Neural cell (in vitro differentiated cells): ENCODE measurements around the gene SLCO2A1. TPM values are rescaled to one million over a fixed set of nuclear protein-coding genes. Genes with fewer than 3 reads are reported as not detected.

Experiments used
- H2AFZ ChIP-seq: fragments of 200-600, 300-800 bp; sonication (generic), shearing (Covaris generic); 2 replicates; pipeline ENCODE4 v1.6.0; 2014; ENCODE audit warnings: low read depth, mild to moderate bottlenecking, antibody characterized with exemption, low read length, moderate library complexity
- H3F3A ChIP-seq: fragments of 200-600 bp; shearing (Covaris generic); 2 replicates; pipeline ENCODE4 v1.6.1; 2016; ENCODE audit warnings: mild to moderate bottlenecking, moderate library complexity, mixed read lengths, antibody characterized with exemption, low read length; ENCODE audit not compliant: insufficient read depth, poor library complexity, severe bottlenecking
- H3K27ac ChIP-seq: fragments of 200-600, 300-800 bp; sonication (generic), shearing (Covaris generic); 2 replicates; pipeline ENCODE4 v1.5.1; 2014; ENCODE audit warnings: mild to moderate bottlenecking, low read length, moderate library complexity
- H3K27me3 ChIP-seq: fragments of 300-800, 200-600 bp; sonication (generic), shearing (Covaris generic); 2 replicates; pipeline ENCODE4 v1.6.0; 2014; ENCODE audit warnings: mild to moderate bottlenecking, low read depth, low read length, moderate library complexity; ENCODE audit not compliant: insufficient read depth
- H3K36me3 ChIP-seq: fragments of 300-800, 200-600 bp; sonication (generic), shearing (Covaris generic); 2 replicates; pipeline ENCODE4 v1.5.1; 2014; ENCODE audit warnings: mild to moderate bottlenecking, antibody characterized with exemption, low read length, moderate library complexity; ENCODE audit not compliant: insufficient read depth
- H3K4me2 ChIP-seq: fragments of 300-800, 200-600 bp; sonication (generic), shearing (Covaris generic); 2 replicates; pipeline ENCODE4 v1.6.0; 2014; ENCODE audit warnings: mild to moderate bottlenecking, low read length
- H3K4me3 ChIP-seq: fragments of 300-800, 200-600 bp; sonication (generic), shearing (Covaris generic); 2 replicates; pipeline ENCODE4 v1.5.1; 2014; ENCODE audit warnings: mild to moderate bottlenecking, low read length, moderate library complexity
- H3K79me2 ChIP-seq: fragments of 200-600 bp; shearing (Covaris generic); replicated peaks from 2 replicates; pipeline ENCODE4 v1.6.0; 2014; ENCODE audit warnings: mild to moderate bottlenecking, low read length, moderate library complexity; ENCODE audit not compliant: insufficient read depth
- H3K9ac ChIP-seq: fragments of 300-800, 200-600 bp; sonication (generic), shearing (Covaris generic); 2 replicates; pipeline ENCODE4 v1.6.1; 2016; ENCODE audit warnings: mild to moderate bottlenecking, low read length, mixed read lengths
- H3K9me2 ChIP-seq: fragments of 200-600 bp; shearing (Covaris generic); 2 replicates; pipeline ENCODE4 v1.6.1; 2016; ENCODE audit warnings: mild to moderate bottlenecking, low read length, mixed read lengths; ENCODE audit not compliant: insufficient read depth
- H3K9me3 ChIP-seq: fragments of 200-600, 300-800 bp; sonication (generic), shearing (Covaris generic); 2 replicates; pipeline ENCODE4 v1.6.1; 2016; ENCODE audit warnings: mild to moderate bottlenecking, mixed run types, low read length, moderate library complexity, mixed read lengths
- H4K20me1 ChIP-seq: fragments of 200-600 bp; shearing (Covaris generic); 2 replicates; pipeline ENCODE4 v1.6.1; 2016; ENCODE audit warnings: mild to moderate bottlenecking, mixed run types; ENCODE audit not compliant: insufficient read depth
- EP300 ChIP-seq: fragments of 450-650 bp; conservative IDR thresholded peaks from 2 replicates; pipeline ENCODE4 v1.6.1; 2014; ENCODE audit warnings: antibody characterized with exemption, mild to moderate bottlenecking, moderate library complexity; ENCODE audit not compliant: poor library complexity, severe bottlenecking
- EZH2 ChIP-seq: fragments of 200-600, 300-800 bp; shearing (Covaris generic), sonication (generic); IDR thresholded peaks from 2 replicates; pipeline ENCODE4 v1.6.1; 2014; ENCODE audit warnings: antibody characterized with exemption, low read length, borderline replicate concordance, mild to moderate bottlenecking; ENCODE audit not compliant: insufficient read depth, poor library complexity, severe bottlenecking
- MXI1 ChIP-seq: fragments of 450-650 bp; conservative IDR thresholded peaks from 2 replicates; pipeline ENCODE4 v1.6.1; 2014; ENCODE audit warnings: antibody characterized with exemption, mild to moderate bottlenecking; ENCODE audit not compliant: poor library complexity, severe bottlenecking
- POLR2AphosphoS5 ChIP-seq: IDR thresholded peaks from 2 replicates; pipeline ENCODE4 v1.6.1; 2012
- RAD21 ChIP-seq: fragments of 450-650 bp; conservative IDR thresholded peaks from 2 replicates; pipeline ENCODE4 v1.6.1; 2014; ENCODE audit warnings: antibody characterized with exemption, mild to moderate bottlenecking, moderate library complexity
- SMC3 ChIP-seq: fragments of 450-650 bp; conservative IDR thresholded peaks from 2 replicates; pipeline ENCODE4 v1.6.1; 2014; ENCODE audit warnings: antibody characterized with exemption, mild to moderate bottlenecking, moderate library complexity; ENCODE audit not compliant: poor library complexity
- TAF1 ChIP-seq: IDR thresholded peaks from 2 replicates; pipeline ENCODE4 v1.6.1; 2012; ENCODE audit warnings: low read depth
- polyA plus RNA-seq: library from polyadenylated mRNA; depleted of rRNA; stranded (reverse); fragments of >200 nt; gene quantifications from 2 replicates; pipeline ENCODE4 v1.2.3, GENCODE V29; 2014
- TF ChIP-seq, protein P1 (sequence below): IDR thresholded peaks from 2 replicates; pipeline ENCODE4 v1.6.1; 2012; ENCODE audit warnings: borderline replicate concordance
- TF ChIP-seq, protein P2 (sequence below): fragments of 450-650 bp; IDR thresholded peaks from 2 replicates; pipeline ENCODE4 v1.5.1; 2014; ENCODE audit warnings: antibody characterized with exemption, mild to moderate bottlenecking, moderate library complexity; ENCODE audit not compliant: poor library complexity, severe bottlenecking

Gene SLCO2A1
- polyA plus RNA-seq, 1 donor from 2014 or later, result not detected

DNA sequence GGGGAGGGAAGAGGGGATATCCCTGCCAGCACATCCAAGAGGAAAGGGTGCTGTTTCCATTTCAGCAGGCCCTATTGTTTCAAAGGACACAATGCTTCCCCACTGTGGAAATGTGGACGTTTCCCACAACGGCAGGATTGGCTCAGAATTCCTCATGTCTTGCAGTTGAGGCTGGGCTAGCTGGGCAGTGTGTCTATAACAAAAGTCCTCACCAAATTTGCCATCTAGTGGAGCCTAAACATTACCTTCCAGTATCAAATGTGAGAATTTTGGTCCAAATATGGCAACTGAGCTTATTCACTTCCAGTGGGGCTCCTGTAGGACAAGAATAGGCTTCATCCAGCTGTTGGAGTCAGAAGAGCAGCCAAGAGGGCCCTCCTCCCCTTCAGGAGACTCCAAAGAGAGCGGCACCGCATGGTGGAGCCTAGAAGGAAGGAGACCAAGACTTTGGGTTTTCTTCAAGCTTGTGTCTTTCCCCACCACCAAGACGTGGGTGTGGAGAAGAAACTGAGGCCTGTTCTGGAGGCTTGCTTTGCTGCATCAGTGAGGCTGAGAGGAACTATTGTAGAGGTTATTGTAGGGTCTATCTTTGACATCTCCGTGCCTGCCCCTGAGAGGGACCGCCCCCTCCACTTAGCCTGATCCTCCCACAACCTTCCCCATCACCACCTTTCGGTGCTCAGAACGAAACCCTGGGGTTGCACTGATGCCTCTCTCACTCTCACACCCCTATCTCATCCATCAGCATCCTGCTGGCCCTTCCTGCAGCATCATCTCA lies 45.3 kb upstream of the SLCO2A1 start:
- Histone ChIP-seq H3K9ac (no peak overlapping the region), H3F3A (no peaks in the 10 kb centered on the region), H3K4me3 (no peak overlapping the region), H2AFZ (no peak overlapping the region), H3K9me3 (no peaks in the 10 kb centered on the region), H3K27me3 (no peaks in the 10 kb centered on the region), H3K9me2 (no peaks in the 10 kb centered on the region), H4K20me1 (no peaks in the 10 kb centered on the region), H3K4me2 (no peak overlapping the region), H3K36me3 (no peaks in the 10 kb centered on the region), H3K79me2 (no peaks in the 10 kb centered on the region), H3K27ac (no peak overlapping the region)
- TF ChIP-seq POLR2AphosphoS5, result no peak
- TF ChIP-seq, protein P1, sequence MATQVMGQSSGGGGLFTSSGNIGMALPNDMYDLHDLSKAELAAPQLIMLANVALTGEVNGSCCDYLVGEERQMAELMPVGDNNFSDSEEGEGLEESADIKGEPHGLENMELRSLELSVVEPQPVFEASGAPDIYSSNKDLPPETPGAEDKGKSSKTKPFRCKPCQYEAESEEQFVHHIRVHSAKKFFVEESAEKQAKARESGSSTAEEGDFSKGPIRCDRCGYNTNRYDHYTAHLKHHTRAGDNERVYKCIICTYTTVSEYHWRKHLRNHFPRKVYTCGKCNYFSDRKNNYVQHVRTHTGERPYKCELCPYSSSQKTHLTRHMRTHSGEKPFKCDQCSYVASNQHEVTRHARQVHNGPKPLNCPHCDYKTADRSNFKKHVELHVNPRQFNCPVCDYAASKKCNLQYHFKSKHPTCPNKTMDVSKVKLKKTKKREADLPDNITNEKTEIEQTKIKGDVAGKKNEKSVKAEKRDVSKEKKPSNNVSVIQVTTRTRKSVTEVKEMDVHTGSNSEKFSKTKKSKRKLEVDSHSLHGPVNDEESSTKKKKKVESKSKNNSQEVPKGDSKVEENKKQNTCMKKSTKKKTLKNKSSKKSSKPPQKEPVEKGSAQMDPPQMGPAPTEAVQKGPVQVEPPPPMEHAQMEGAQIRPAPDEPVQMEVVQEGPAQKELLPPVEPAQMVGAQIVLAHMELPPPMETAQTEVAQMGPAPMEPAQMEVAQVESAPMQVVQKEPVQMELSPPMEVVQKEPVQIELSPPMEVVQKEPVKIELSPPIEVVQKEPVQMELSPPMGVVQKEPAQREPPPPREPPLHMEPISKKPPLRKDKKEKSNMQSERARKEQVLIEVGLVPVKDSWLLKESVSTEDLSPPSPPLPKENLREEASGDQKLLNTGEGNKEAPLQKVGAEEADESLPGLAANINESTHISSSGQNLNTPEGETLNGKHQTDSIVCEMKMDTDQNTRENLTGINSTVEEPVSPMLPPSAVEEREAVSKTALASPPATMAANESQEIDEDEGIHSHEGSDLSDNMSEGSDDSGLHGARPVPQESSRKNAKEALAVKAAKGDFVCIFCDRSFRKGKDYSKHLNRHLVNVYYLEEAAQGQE, result no peak
- TF ChIP-seq MXI1, result no peak
- TF ChIP-seq, protein P2, sequence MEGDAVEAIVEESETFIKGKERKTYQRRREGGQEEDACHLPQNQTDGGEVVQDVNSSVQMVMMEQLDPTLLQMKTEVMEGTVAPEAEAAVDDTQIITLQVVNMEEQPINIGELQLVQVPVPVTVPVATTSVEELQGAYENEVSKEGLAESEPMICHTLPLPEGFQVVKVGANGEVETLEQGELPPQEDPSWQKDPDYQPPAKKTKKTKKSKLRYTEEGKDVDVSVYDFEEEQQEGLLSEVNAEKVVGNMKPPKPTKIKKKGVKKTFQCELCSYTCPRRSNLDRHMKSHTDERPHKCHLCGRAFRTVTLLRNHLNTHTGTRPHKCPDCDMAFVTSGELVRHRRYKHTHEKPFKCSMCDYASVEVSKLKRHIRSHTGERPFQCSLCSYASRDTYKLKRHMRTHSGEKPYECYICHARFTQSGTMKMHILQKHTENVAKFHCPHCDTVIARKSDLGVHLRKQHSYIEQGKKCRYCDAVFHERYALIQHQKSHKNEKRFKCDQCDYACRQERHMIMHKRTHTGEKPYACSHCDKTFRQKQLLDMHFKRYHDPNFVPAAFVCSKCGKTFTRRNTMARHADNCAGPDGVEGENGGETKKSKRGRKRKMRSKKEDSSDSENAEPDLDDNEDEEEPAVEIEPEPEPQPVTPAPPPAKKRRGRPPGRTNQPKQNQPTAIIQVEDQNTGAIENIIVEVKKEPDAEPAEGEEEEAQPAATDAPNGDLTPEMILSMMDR, result no peak
- no peak for TF ChIP-seq EZH2
- no peak for TF ChIP-seq TAF1
- no peak for TF ChIP-seq RAD21
- no peak for TF ChIP-seq SMC3
- TF ChIP-seq EP300, result no peak

DNA sequence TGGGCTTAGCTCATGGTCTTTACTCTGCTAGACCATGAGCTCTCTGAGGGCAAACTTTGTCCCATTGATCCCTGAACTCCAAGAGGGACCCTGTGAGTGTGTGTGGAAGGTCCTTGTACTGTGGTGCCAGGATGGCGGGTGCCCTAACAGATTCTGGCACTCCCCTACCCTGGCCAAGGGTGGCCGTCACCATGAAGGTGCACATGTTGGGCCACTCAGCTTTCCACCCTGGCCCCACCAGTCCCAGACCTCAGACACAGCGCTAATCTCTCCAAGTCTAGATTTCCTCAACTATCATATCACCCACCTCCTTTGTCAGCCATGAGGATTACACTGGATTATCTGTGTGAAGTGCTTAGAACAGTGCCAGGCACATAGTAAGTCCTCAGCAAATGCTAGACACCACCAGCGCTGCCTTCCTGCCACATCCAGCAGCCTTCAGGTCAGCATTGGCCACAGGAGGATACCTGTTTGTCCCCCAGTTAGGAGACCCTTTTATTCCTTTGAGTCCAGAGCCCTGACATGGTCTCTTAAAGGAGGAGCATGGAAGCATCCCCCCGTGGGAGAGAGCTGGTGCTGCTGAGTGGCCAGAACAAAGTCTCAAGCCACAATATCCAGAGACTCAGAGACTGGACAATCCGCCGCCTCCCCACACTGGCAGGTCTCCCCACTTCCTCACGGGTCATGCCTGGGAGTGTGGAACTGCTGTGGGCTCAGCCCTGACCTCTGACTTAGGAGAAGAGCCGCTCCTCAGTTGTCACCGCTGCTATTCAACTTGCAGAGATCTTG lies 44.5 kb upstream of the SLCO2A1 start:
- Histone ChIP-seq H3K79me2 (no peaks in the 10 kb centered on the region), H3K9ac (no peak overlapping the region), H3K9me3 (no peaks in the 10 kb centered on the region), H3K27ac (no peak overlapping the region), H2AFZ (no peak overlapping the region), H3K4me3 (no peak overlapping the region), H3K9me2 (no peaks in the 10 kb centered on the region), H3K4me2 (no peak overlapping the region), H4K20me1 (no peaks in the 10 kb centered on the region), H3F3A (no peaks in the 10 kb centered on the region), H3K27me3 (no peaks in the 10 kb centered on the region), H3K36me3 (no peaks in the 10 kb centered on the region)
- TF ChIP-seq SMC3, result no peak
- no peak for TF ChIP-seq EZH2
- no peak for TF ChIP-seq RAD21
- TF ChIP-seq POLR2AphosphoS5, result no peak
- TF ChIP-seq, protein P1, result no peak
- TF ChIP-seq EP300, result no peak
